GM19351 (cell line): Measurements from ENCODE around the gene MAML3.
"Not testable (repeated sequence)": the region's sequence is repeated elsewhere in the genome, so short reads cannot be mapped to it uniquely, and the experiment has no call there.

ENCODE experiments used
- ATAC-seq: cut with Tn5 transposase; IDR thresholded peaks from one replicate; pipeline ENCODE4 v1.9.1; 2021; ENCODE audit warnings: mild to moderate bottlenecking, moderate library complexity; ENCODE audit not compliant: unreplicated experiment

Gene MAML3

GRCh38 chr4:139969635-139970266 is 184.2 kb downstream of the MAML3 start:
- ATAC-seq, result no peak

GRCh38 chr4:139968831-139969230 is 185.2 kb downstream of the MAML3 start:
- no peak for ATAC-seq

GRCh38 chr4:139966383-139966782 is 187.6 kb downstream of the MAML3 start:
- ATAC-seq, result no peak

- no peak for ATAC-seq
Measured at GRCh38 chr4:139965789-139966188, 188.2 kb downstream of the MAML3 start.

GRCh38 chr4:139963708-139964107 is 190.3 kb downstream of the MAML3 start:
- no peak for ATAC-seq

GRCh38 chr4:139962130-139962684 is 191.8 kb downstream of the MAML3 start:
- ATAC-seq, result no peak

GRCh38 chr4:139961344-139961946 is 192.5 kb downstream of the MAML3 start:
- ATAC-seq, result no peak

- ATAC-seq, result no peak
Measured at GRCh38 chr4:139959396-139959795, 194.6 kb downstream of the MAML3 start.

GRCh38 chr4:139958739-139959098 is 195.3 kb downstream of the MAML3 start:
- ATAC-seq, result no peak

- no peak for ATAC-seq
Measured at GRCh38 chr4:139957986-139958738, 195.8 kb downstream of the MAML3 start.

- no peak for ATAC-seq
Measured at GRCh38 chr4:139957065-139957464, 196.9 kb downstream of the MAML3 start.

- no peak for ATAC-seq
Measured at GRCh38 chr4:139956507-139957017, 197.4 kb downstream of the MAML3 start.

GRCh38 chr4:139955600-139955999 is 198.4 kb downstream of the MAML3 start:
- ATAC-seq, result no peak

GRCh38 chr4:139954512-139954911 is 199.5 kb downstream of the MAML3 start:
- no peak for ATAC-seq

- no peak for ATAC-seq
Measured at GRCh38 chr4:139951021-139951420, 203.0 kb downstream of the MAML3 start.

GRCh38 chr4:139950568-139950967 is 203.4 kb downstream of the MAML3 start:
- peak; percentile 88 for ATAC-seq

GRCh38 chr4:139944916-139945315 is 209.1 kb downstream of the MAML3 start:
- ATAC-seq, result not testable (repeated sequence)

GRCh38 chr4:139943277-139943676 is 210.7 kb downstream of the MAML3 start:
- ATAC-seq, result no peak

GRCh38 chr4:139942241-139942640 is 211.7 kb downstream of the MAML3 start:
- no peak for ATAC-seq

GRCh38 chr4:139940600-139940999 is 213.4 kb downstream of the MAML3 start:
- ATAC-seq, result no peak

GRCh38 chr4:139938414-139938813 is 215.6 kb downstream of the MAML3 start:
- ATAC-seq, result no peak

GRCh38 chr4:139935911-139936310 is 218.1 kb downstream of the MAML3 start:
- ATAC-seq, result no peak
